GM18858 (cell line): ENCODE results near the gene NIM1K.
"Not testable (repeated sequence)": the region's sequence is repeated elsewhere in the genome, so short reads cannot be mapped to it uniquely, and the experiment has no call there.

Source experiments
- ATAC-seq: cut with Tn5 transposase; IDR thresholded peaks from one replicate; pipeline ENCODE4 v1.9.1; 2021; ENCODE audit not compliant: unreplicated experiment

NIM1K gene

DNA sequence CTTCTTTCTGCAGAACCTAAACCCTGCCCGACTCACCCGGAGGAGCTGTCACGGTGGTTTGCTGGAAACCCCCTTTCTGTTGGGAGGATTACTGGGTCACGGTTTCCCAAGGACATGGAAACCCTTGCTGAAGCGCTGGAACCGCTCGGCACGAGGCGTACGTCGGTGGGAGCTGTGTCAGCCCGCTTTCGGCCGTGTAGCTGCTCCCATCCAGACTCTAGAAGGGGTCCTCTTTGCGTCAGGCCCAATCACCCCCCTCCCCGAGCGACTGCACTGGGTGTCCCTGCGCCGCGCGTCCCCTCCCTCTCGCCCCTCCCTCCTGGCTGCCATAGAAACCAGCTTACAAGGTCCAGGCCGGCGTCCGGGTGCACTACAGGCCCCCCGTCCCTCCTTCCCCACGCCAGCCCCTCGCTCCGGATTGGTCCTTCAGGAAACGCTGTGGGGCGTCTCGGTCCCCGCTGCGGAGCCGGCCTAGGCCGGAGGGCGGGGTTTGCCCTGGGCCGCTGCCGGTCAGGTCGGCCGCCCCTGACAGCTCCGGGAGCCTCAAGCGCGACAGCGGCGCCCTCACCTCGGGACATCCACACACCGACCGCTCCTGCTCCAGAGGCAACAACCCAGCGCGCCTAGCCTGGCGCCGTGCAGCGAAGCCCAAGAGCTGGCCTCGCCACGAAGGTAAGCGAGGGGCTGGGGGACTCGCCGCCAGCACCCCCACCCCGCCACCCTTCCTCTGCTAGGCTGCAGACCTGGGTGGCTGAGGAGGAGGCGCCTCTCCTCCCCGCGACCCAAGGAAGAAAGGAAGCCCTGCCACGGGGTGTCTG lies at the start of gene NIM1K:
Gene NIM1K, plus strand, starts transcription at position 486 of the 818 bp plus-strand sequence. CDS start 53,551 bp downstream, outside the sequence.
- ATAC-seq = peak; percentile 50

DNA sequence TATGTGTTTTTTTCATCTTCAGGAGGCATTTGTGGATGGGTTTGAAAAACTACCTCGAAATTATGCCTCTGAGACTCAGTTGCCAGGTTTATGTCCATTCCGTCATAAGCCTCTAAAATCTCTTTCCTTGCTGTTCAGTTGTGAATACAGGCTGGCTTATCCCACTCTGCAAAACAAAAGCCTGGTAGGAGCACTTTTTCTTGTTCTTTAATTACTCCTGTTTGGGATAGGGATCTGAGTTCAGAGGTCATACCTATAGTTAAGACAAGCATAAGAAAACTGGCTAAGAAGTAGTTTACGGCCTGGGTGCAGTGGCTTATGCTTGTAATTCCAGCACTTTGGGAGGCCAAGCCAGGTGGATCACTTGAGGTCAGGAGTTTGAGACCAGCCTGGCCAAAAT lies 47.0 kb upstream of the NIM1K start:
- no peak for ATAC-seq

DNA sequence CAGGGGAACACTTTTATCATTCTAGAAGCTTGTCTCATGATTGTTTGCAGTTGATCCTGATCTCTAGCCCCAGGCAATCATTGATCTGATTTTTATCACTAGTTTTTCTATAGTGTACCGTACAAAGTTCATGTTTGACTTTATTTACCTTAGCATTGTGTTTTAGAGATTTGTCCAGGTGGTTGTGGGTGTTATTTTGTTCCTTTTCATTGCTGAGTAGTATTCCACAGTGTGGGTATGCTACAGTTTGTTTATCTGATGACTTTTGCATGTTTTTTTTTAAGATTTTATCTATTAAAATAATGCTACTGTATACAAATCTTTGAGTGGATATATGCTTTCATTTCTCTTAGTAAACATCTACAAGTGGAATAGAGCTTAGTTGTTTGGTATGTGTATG lies 45.1 kb upstream of the NIM1K start:
- ATAC-seq = no peak

DNA sequence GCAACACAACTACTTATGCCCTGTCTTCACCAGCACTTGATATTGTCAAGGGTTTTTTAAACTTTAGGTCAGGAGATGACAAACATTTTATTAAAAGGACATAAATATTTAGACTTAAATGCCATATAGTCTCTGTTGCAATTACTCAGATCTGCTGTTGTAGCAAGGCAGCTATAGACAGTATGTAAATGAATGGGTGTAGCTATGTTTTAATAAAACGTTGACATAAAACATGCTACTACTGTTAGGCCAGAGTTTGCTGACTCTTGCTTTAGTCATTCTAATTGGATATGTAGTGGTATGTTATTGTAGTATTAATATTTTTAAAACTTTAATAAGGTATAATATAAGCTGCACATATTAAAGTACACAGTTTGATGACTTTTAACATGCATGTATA lies 43.6 kb upstream of the NIM1K start:
- ATAC-seq = no peak

DNA sequence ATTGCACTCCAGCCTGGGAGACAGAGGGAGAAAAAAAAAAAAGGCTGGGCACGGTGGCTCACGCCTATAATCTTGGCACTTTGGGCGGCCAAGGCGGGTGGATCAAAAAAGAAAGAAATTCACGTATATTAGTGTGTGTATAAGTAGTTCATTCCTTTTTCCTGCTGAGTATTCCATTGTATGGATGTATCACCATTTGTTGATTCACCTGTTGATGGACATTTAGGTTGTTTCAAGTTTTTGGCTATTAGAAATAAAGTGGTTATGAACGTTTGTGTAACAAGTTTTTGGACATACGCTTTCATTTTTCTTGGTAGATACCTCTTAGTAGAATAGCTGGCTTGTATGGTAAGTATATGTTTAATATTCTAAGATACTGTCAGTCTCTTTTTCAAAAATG lies 42.8 kb upstream of the NIM1K start:
- no peak for ATAC-seq

DNA sequence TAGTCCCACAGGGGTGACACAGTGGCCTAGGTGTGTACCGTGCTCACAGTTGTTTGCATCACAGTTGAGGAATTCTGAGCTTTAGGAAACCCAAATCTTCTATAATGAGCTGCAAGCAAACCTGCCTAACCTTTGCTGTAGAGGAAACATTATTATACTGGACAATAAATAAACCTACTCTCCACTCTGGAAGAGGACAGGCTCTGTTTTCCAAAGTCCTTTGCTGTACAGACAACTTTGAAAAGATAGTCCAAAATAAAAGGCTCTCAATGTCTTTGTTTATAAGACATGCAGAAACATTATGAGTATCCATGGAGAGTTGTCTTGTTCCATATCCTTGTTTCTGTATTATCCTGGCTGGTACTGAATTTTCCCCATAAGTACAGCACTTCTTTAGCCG lies 42.0 kb upstream of the NIM1K start:
- ATAC-seq = no peak

DNA sequence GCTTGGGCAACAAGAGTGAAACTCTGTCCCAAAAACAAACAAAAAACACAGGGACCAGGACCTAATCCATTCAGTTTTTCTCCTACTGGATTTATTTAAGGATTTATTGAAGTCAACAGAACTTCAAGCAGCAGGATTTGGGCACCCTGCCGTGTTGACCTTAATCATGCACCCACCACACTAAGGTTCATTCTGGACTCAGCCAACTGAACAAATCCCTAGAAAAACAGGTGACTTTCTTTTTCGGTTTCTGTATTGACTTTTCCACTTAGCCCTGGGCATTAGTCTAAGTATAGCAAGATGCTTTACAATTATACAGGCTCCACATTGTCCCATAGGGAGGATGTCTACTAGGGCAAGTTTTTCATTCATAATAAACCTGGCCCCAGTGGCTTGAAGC lies 41.3 kb upstream of the NIM1K start:
- ATAC-seq = no peak

DNA sequence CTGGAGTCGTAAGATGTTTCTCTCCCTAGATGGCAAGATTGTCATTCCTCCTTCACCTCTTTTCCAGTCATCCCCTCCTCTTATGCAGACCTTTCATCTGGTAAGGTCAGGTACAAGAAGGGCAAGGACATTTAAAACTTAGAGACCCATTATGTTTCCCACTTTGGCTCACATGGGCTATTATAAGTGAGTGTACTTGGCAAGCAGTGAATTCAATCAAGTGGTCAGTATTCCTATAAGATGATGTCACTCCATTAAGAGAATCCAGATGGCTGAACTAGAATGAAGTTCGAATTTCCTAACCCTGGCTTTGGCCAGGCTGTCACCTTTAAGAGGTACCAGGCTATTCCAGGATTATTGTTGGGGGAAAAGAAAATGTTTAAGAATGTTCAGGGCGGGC lies 39.1 kb upstream of the NIM1K start:
- ATAC-seq = no peak

DNA sequence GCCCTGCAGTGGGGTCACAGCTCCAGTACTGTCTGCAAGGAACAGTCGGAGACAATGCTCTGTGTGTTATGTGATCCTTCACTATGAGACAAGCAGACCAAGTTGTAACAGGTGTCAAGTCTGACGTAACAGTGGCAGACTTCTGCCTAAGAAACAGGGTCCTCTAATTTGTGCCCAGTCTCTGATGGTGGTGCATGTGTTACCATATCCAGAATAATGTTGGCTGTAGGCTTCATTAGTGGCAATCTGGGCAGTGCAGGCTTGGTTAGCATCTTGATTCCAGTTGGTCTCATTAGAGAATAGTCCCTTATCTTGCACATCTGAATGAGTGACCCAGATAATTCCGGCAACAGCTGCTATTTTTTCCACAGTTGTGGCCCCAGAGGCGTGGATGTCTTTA lies 37.6 kb upstream of the NIM1K start:
- no peak for ATAC-seq

DNA sequence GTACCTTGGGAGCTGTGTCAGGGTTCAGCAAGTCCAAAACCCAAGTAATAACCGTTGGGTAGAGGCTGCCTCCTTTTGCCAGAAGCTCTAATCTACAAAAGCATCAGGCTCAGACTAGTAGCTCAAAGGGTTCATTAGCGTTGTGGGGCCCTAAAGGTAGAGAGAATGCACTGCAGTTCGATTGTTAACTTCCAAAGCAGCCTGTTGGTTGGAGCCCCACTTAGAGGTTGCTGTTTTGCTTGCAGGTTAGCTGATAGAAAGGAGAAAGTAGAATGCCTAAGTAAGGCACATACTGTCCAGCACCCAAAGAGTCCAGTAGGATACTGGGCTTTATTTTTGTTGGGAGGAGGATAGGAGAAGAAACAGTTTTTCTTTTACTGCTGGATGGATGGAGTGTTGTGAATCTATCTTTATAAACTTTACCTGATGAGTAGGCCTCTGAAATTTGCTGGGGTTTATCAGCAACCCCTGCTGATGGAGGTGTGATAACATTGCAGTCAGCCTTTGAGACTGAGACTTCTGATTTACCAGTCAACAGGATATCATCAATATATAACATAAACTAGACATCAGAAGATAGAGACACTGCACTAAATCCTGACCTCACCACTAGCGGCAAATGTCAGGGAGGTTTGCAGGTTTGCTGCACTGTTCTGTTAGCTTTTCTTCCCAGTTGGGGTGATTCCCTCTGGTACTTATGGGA lies 36.5 kb upstream of the NIM1K start:
- no peak for ATAC-seq

DNA sequence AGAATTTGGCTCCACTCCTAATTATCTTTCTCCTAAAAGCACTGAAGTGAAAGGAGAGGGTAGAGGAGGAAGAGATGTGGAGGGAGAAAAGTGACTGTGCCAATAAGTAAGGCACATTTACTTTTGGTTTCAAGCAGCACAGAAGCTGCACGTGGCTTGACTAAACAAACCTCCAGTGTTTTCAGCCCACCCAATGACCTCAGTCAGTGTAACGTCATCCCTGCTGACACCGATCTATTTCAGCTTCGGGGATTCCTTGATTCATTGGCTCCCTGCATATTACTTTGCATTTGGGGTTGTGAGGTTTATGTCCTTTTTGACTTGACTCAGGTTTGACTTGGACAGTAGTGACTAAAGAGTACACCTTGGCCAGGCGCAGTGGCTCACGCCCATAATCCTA lies 35.6 kb upstream of the NIM1K start:
- no peak for ATAC-seq

DNA sequence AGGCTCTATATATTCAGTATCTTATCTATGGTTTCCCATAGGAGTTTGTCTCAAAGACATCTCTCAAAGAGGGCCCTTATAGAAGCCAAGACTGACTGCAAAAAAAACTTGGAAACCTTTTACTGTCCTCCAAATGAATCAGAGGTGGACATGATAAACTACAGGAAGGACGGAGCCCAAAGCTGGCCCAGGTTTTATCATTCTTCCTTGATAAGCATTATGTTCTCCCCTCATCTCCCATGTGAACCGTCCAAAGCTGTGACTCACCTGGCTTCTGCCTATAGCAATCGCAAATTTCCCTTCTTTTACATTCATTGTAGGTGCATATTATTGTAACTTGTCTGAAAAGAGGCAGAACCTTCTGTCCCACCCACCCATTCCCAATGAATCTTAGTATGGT lies 35.0 kb upstream of the NIM1K start:
- ATAC-seq = no peak

DNA sequence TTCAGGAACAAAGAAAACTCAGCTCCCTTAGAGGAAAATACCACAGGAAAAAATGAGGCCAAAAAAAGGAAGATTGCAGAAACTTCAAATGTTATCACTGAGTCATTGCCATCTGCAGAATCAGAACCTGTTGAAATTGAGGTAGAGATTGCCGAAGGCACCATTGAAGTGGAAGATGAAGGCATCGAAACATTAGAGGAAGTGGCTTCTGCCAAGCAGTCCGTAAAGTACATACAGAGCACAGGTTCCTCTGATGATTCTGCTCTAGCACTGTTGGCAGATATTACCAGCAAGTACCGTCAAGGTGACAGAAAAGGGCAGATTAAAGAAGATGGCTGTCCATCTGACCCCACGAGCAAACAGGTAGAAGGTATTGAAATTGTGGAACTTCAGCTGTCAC lies 30.8 kb upstream of the NIM1K start:
- ATAC-seq = no peak

DNA sequence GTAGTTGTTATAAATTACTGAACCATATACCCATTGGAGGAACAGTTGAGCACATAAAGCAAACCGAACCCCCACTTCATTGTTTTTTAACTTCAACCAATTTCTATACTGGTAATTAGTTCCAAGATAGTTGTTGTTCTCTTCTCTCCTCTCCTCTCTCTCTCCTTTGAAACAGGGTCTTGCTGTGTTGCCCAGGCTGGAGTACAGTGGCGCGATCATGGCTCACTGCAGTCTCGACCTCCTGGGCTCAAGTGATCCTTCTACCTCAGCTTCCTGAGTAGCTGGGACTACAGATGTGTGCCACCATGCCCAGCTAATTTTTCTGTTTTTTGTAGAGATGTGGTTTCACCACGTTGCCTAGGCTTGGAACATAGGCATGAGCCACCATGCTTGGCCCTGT lies 27.2 kb upstream of the NIM1K start:
- ATAC-seq = not testable (repeated sequence)

DNA sequence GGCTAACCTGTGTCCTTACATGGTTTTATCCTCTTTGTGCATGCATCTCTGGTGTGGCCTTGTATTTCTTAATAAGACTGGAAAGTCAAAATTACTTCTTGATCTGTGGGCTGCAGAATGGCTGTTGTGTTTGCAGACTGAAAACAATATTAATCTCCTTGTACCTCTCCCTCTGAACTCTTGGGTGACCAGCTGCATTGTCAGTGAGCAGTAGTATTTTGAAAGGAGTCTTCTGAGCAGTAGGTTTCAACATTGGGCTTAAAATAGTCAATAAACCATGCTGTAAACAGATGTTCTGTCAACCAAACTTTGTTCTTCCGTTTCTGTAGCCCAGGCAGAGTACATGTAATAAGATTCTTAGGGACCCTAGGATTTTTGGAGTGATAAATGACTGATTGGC lies 26.7 kb upstream of the NIM1K start:
- no peak for ATAC-seq

DNA sequence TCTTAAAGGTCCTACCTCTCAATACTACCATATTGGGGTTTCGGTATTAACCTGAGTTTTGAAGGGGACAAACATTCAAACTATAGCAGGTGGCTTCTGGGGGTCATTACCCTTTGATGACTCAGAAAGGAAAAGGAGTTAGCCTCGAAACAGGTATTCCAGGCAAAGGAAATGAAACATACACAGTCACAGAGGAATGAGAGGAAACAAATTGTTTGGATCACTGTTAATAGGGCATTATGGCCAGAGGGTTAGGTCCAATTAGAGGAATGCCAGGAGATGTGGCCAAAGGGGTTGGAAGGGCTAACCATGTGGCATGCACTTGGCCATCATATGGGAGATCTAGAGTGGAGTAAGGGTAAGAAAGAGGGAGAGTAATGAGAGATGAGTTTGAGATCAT lies 23.9 kb upstream of the NIM1K start:
- no peak for ATAC-seq

DNA sequence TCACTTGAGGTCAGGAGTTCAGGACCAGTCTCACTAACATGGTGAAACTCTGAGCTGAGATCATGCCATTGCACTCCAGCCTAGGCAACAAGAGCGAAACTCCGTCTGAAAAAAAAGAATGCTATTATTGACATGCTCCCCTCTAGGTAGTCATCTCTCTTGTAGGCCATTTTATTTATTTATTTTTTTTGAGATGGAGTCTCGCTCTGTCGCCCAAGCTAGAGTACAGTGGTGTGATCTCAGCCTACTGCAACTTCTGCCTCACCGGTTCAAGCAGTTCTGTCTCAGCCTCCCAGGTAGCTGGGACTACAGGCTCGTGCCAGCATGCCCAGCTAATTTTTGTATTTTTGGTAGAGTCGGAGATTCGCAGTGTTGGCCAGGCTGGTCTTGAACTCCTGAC lies 20.6 kb upstream of the NIM1K start:
- ATAC-seq = no peak

DNA sequence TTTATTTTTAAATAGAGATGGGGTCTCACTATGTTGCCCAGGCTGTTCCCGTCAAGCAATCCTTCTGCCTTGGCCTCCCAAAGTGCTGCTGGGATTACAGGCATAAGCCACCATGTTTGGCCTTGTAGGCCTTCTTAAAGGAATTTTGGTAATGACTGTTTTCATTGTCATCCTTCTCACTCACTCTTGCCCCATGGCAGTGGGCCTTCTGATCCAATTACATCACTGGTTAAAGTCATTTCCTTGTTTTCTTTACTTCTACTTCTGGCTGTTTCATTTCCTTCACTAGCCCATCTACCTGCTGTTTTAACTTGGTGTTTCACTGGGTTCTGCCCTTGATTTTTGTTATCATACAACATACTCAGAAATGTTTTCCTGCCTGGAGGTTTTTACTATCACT lies 20.1 kb upstream of the NIM1K start:
- no peak for ATAC-seq

DNA sequence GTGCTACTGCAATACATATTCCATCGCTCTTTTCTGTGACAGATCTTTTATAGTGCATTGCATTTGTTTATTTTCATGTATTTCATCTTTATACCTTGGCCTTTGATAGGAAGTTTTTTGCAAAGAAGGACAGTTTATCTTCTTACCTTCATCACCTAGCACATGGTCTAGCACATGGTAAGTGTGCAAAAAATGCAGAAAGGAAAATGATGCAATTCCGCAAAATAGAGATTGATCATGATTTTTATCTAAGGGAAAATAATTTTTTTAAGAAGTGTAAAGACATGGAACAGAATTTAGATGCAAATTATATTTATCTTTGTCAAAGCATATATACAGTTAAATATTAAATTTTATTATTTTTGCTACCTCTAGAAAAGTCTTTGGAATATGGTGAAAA lies 19.2 kb upstream of the NIM1K start:
- ATAC-seq = no peak

DNA sequence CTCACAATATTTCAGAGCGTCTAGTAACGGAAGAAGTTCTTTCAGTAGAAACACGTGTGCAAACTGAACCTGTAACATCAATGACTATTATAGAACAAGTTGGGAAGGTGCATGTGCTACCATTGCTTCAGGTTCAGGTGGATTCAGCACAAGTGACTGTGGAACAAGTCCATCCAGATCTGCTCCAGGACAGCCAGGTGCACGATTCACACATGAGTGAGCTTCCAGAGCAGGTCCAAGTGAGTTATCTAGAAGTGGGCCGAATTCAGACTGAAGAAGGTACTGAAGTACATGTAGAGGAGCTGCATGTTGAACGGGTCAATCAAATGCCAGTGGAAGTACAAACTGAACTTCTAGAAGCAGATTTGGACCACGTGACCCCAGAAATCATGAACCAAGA lies 17.4 kb upstream of the NIM1K start:
- ATAC-seq = no peak

DNA sequence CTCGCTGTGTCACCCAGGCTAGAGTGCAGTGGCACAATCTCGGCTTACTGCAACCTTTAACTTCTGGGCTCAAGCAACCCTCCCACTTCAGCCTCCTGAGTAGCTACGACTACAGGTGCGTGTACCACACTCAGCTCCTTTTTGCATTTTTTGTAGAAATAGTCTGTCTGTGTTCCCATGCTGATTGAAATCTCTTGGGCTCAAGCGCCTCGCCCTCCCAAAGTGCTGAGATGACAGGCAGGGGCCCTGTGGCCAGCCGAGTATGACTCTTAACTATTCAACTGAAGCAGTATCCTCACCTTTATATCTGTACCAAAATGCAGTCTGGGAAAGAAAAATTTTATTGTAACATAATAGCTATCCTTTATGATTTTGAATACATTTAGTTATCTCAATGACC lies 12.2 kb upstream of the NIM1K start:
- ATAC-seq = no peak

DNA sequence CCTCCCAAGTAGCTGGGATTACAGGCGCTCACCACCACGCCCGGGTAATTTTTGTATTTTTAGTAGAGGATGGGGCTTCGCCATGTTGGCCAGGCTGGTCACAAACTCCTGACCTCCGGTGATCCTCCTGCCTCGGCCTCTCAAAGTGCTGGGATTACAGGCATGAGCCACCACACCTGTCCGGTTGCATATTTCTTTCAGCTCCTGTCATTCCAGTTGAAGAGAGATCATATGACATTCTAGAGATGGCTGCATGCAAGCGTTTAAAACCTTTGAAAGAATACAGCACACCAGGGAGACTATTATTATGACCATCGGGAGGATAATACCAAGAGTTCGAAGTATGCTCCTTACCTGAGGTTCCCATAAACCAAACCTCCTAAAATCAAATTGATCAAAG lies 9.6 kb upstream of the NIM1K start:
- ATAC-seq = no peak

DNA sequence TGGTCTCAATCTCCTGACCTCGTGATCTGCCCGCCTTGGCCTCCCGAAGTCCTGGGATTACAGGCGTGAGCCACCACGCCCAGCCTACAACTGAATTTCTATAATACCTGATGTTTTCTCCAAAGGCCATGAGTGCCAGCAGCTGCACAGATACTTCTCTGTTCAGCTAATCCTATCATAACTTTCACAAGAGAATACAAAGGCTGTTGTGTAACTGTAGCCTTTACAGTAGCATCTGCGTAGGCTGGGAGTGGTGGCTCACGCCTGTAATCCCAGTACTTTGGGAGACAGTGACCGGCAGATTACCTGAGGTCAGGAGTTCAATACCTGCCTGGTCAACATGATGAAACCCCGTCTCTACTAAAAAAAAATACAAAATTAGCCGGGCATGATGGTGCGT lies 8.9 kb upstream of the NIM1K start:
- ATAC-seq = not testable (repeated sequence)
